Neuronal stem cell (in vitro differentiated cells): ENCODE results near the gene TP53BP2.

ENCODE experiments used
- DNase-seq: peaks from one replicate; pipeline ENCODE4 v3.0.0-alpha.2; 2013; ENCODE audit warnings: low spot score
- H2AFZ ChIP-seq: one replicate; pipeline ENCODE4 v1.6.1; 2013; ENCODE audit warnings: mild to moderate bottlenecking, low read length, inconsistent platforms
- H2AK5ac ChIP-seq: 2 replicates; pipeline ENCODE4 v1.6.1; 2013; ENCODE audit warnings: low read depth, mild to moderate bottlenecking, inconsistent platforms, low read length, moderate library complexity, mixed read lengths
- H2BK120ac ChIP-seq: 2 replicates; pipeline ENCODE4 v1.6.1; 2013; ENCODE audit warnings: low read depth, mild to moderate bottlenecking, inconsistent platforms, low read length, moderate library complexity, mixed read lengths
- H2BK12ac ChIP-seq: one replicate; pipeline ENCODE4 v1.6.1; 2013; ENCODE audit warnings: low read length, inconsistent platforms
- H2BK15ac ChIP-seq: 2 replicates; pipeline ENCODE4 v1.6.1; 2013; ENCODE audit warnings: mild to moderate bottlenecking, low read length, inconsistent platforms, mixed read lengths
- H2BK5ac ChIP-seq: one replicate; pipeline ENCODE4 v1.6.1; 2013; ENCODE audit warnings: inconsistent platforms, mild to moderate bottlenecking, low read length, moderate library complexity
- H3K14ac ChIP-seq: one replicate; pipeline ENCODE4 v1.6.1; 2013; ENCODE audit warnings: low read length, inconsistent platforms
- H3K18ac ChIP-seq: 2 replicates; pipeline ENCODE4 v1.6.1; 2013; ENCODE audit warnings: low read length, inconsistent platforms
- H3K23ac ChIP-seq: 2 replicates; pipeline ENCODE4 v1.6.1; 2013; ENCODE audit warnings: low read depth, mild to moderate bottlenecking, mixed read lengths, low read length, inconsistent platforms; ENCODE audit not compliant: poor library complexity
- H3K27ac ChIP-seq: replicated peaks from 3 replicates; pipeline ENCODE4 v1.5.1; 2013; ENCODE audit warnings: low read length, inconsistent platforms
- H3K27me3 ChIP-seq, 3 experiments: 2 replicates each; pipeline ENCODE4 v1.6.1; 2013; ENCODE audit warnings: low read length in 3 of 3, mild to moderate bottlenecking in 2 of 3, inconsistent platforms in 1 of 3, low read depth in 1 of 3, mixed read lengths in 1 of 3, moderate library complexity in 1 of 3; ENCODE audit not compliant: control insufficient read depth in 3 of 3, insufficient read depth in 3 of 3
- H3K36me3 ChIP-seq, 2 donors: replicated peaks in 1 of 2; 2 replicates each; pipeline ENCODE4 v1.6.1; 2013; ENCODE audit warnings: low read length in 2 of 2; ENCODE audit not compliant: control insufficient read depth in 2 of 2, insufficient read depth in 2 of 2
- H3K4ac ChIP-seq: 2 replicates; pipeline ENCODE4 v1.6.1; 2013; ENCODE audit warnings: inconsistent platforms, mild to moderate bottlenecking, low read length, moderate library complexity
- H3K4me1 ChIP-seq, 2 donors: 1 replicate in 1 of 2; 2 replicates in 1 of 2; pipeline ENCODE4 v1.6.1; 2013; ENCODE audit warnings: low read length in 2 of 2, low read depth in 1 of 2; ENCODE audit not compliant: control insufficient read depth in 2 of 2, insufficient read depth in 1 of 2
- H3K4me2 ChIP-seq: one replicate; pipeline ENCODE4 v1.6.1; 2013; ENCODE audit warnings: mild to moderate bottlenecking, low read length, inconsistent platforms; ENCODE audit not compliant: insufficient read depth, poor library complexity, severe bottlenecking
- H3K4me3 ChIP-seq, 2 donors: 2 replicates each; pipeline ENCODE4 v1.5.1; 2013; ENCODE audit warnings: low read length in 2 of 2, mild to moderate bottlenecking in 2 of 2, inconsistent platforms in 1 of 2, moderate library complexity in 1 of 2
- H3K79me1 ChIP-seq: one replicate; pipeline ENCODE4 v1.6.1; 2013; ENCODE audit warnings: low read depth, mild to moderate bottlenecking, inconsistent platforms, low read length, moderate library complexity
- H3K9ac ChIP-seq: one replicate; pipeline ENCODE4 v1.6.1; 2013; ENCODE audit warnings: mild to moderate bottlenecking, low read depth, low read length, inconsistent platforms; ENCODE audit not compliant: poor library complexity
- H3K9me3 ChIP-seq, 2 donors: replicated peaks in 1 of 2; 2 replicates each; pipeline versions ENCODE3 to v1.6.1; 2013; ENCODE audit warnings: low read length in 2 of 2, mild to moderate bottlenecking in 2 of 2, inconsistent platforms in 1 of 2, low read depth in 1 of 2, mixed read lengths in 1 of 2, moderate library complexity in 1 of 2; ENCODE audit not compliant: control insufficient read depth in 2 of 2, insufficient read depth in 1 of 2
- H4K8ac ChIP-seq: one replicate; pipeline ENCODE4 v1.6.1; 2013; ENCODE audit warnings: low read depth, mild to moderate bottlenecking, inconsistent platforms, low read length, moderate library complexity
- H4K91ac ChIP-seq: one replicate; pipeline ENCODE4 v1.6.1; 2013; ENCODE audit warnings: low read length, low read depth, mild to moderate bottlenecking, inconsistent platforms; ENCODE audit not compliant: poor library complexity
- WGBS, 2 donors: extraction: QIAGEN DNeasy Blood & Tissue Kit; methylation state at CpG; one replicate each; pipeline ENCODE4 v1.1.7; 2013; ENCODE audit warnings: missing lambda C conversion rate in 2 of 2, mixed read lengths in 1 of 2; ENCODE audit not compliant: insufficient read length in 2 of 2, insufficient replicate concordance in 1 of 2; ENCODE audit errors: extremely low coverage in 2 of 2; 5-methylcytosine and 5-hydroxymethylcytosine counted together

Gene TP53BP2

DNA sequence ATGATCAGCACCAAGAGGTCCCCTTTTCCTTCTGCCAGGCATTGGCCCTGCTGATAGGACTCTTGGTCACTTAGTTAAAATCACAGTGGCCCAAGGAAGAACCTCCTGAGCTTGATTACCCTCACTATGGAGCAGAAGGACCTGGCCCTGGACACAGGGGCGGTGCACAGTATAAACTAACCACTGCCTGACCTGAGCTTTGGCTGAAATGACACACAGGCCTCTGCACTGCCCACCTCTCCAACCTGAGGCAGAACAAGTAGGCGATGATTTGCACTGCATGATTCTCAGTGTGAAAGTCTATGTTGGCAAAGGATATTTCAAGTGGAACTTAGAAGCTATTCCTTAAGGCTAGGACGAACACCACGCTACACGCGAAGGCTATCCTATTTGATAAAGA, 84.9 kb downstream of the TP53BP2 start:
- Histone ChIP-seq H2BK15ac (no peak overlapping the region), H3K27ac (no peak overlapping the region), H3K36me3 (peaks cover 21 to 98% of the 10 kb centered on the region in 2 donors), H2AFZ (no peak overlapping the region), H3K4me1 (peaks cover 0 to 10% of the 10 kb centered on the region in 2 donors), H3K9me3 (no peaks in the 10 kb centered on the region), H3K4ac (no peak overlapping the region), H3K23ac (no peak overlapping the region), H3K4me3 (no peak overlapping the region), H2BK12ac (no peak overlapping the region), H4K8ac (no peak overlapping the region), H3K79me1 (no peaks in the 10 kb centered on the region), H3K14ac (no peak overlapping the region), H3K27me3 (no peaks in the 10 kb centered on the region), H3K9ac (no peak overlapping the region), H4K91ac (no peak overlapping the region), H2BK120ac (no peak overlapping the region), H2AK5ac (no peak overlapping the region), H2BK5ac (no peak overlapping the region), H3K18ac (no peak overlapping the region), H3K4me2 (no peak overlapping the region)
- DNase-seq = no peak
- WGBS, 2 donors = no CpG with 5 or more reads among the region's 6 CpGs

DNA sequence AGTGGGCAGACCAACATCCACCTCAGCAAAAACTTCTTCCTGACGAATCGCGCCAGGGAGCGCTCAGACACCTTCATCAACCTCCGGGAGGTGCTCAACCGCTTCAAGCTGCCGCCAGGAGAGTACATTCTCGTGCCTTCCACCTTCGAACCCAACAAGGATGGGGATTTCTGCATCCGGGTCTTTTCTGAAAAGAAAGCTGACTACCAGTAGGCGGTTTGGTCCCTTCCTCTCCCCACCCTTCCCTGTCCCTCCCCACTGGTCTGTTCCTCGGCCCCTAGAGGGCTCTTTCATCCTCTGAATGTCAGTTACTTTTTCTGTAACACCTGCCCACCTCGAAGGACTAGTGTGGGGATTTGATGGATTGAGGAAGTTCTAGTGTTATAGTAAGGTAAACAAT, 86.5 kb downstream of the TP53BP2 start:
- Histone ChIP-seq H4K8ac (no peak overlapping the region), H3K4ac (no peak overlapping the region), H2BK15ac (no peak overlapping the region), H2AK5ac (no peak overlapping the region), H2BK5ac (no peak overlapping the region), H3K79me1 (no peaks in the 10 kb centered on the region), H3K9me3 (no peaks in the 10 kb centered on the region), H3K4me1 (no peaks in the 10 kb centered on the region), H3K4me2 (no peak overlapping the region), H3K23ac (no peak overlapping the region), H3K36me3 (peaks cover 28 to 100% of the 10 kb centered on the region in 2 donors), H3K14ac (no peak overlapping the region), H3K18ac (no peak overlapping the region), H3K9ac (no peak overlapping the region), H3K4me3 (no peak overlapping the region), H2BK120ac (no peak overlapping the region), H4K91ac (no peak overlapping the region), H3K27me3 (no peaks in the 10 kb centered on the region), H3K27ac (no peak overlapping the region), H2AFZ (no peak overlapping the region), H2BK12ac (no peak overlapping the region)
- WGBS, 2 donors = no CpG with 5 or more reads among the region's 13 CpGs
- no peak for DNase-seq

GRCh38 chr1:223758734-223759133, 87.0 kb downstream of the TP53BP2 start:
- H2AFZ ChIP-seq = no peak overlapping the region
- no peak overlapping the region for H4K91ac ChIP-seq
- H4K8ac ChIP-seq = no peak overlapping the region
- H3K36me3 ChIP-seq = peaks cover 28 to 100% of the 10 kb centered on the region in 2 donors
- H2BK12ac ChIP-seq = no peak overlapping the region
- no peak overlapping the region for H2AK5ac ChIP-seq
- H2BK15ac ChIP-seq = no peak overlapping the region
- no peak for DNase-seq
- H3K4me3 ChIP-seq = no peak overlapping the region
- H2BK5ac ChIP-seq = no peak overlapping the region
- no peaks in the 10 kb centered on the region for H3K79me1 ChIP-seq
- no CpG with 5 or more reads among the region's 9 CpGs for WGBS, 2 donors
- H3K27ac ChIP-seq = no peak overlapping the region
- H3K4me2 ChIP-seq = no peak overlapping the region
- H3K18ac ChIP-seq = no peak overlapping the region
- no peaks in the 10 kb centered on the region for H3K4me1 ChIP-seq
- no peak overlapping the region for H3K14ac ChIP-seq
- H3K4ac ChIP-seq = no peak overlapping the region
- H3K9ac ChIP-seq = no peak overlapping the region
- no peak overlapping the region for H2BK120ac ChIP-seq
- H3K9me3 ChIP-seq = no peaks in the 10 kb centered on the region
- no peaks in the 10 kb centered on the region for H3K27me3 ChIP-seq
- no peak overlapping the region for H3K23ac ChIP-seq

- H3K27ac ChIP-seq = no peak overlapping the region
- no peak overlapping the region for H3K14ac ChIP-seq
- no peak overlapping the region for H4K91ac ChIP-seq
- H3K79me1 ChIP-seq = no peaks in the 10 kb centered on the region
- H2AFZ ChIP-seq = no peak overlapping the region
- H3K36me3 ChIP-seq = peaks cover 31 to 100% of the 10 kb centered on the region in 2 donors
- no peak overlapping the region for H2AK5ac ChIP-seq
- WGBS, 2 donors = no CpG with 5 or more reads among the region's 20 CpGs
- H4K8ac ChIP-seq = no peak overlapping the region
- H2BK12ac ChIP-seq = no peak overlapping the region
- no peak overlapping the region for H2BK15ac ChIP-seq
- no peaks in the 10 kb centered on the region for H3K27me3 ChIP-seq
- H3K4me3 ChIP-seq = no peak overlapping the region
- peaks cover 0 to 1% of the 10 kb centered on the region in 2 donors for H3K4me1 ChIP-seq
- H3K23ac ChIP-seq = no peak overlapping the region
- no peak for DNase-seq
- H3K9ac ChIP-seq = no peak overlapping the region
- H3K4ac ChIP-seq = no peak overlapping the region
- no peaks in the 10 kb centered on the region for H3K9me3 ChIP-seq
- H3K18ac ChIP-seq = no peak overlapping the region
- no peak overlapping the region for H3K4me2 ChIP-seq
- H2BK5ac ChIP-seq = peak overlapping the region; percentile 11
- H2BK120ac ChIP-seq = no peak overlapping the region
Measured at GRCh38 chr1:223756806-223757700, 88.7 kb downstream of the TP53BP2 start.
